ENCODE results near the gene MB21D2.
A peak's percentile ranks its signal among the peaks of the same experiment; 100 is the strongest.
"Not testable (repeated sequence)": the region's sequence is repeated elsewhere in the genome, so short reads cannot be mapped to it uniquely, and the experiment has no call there.

The MB21D2 gene, protein sequence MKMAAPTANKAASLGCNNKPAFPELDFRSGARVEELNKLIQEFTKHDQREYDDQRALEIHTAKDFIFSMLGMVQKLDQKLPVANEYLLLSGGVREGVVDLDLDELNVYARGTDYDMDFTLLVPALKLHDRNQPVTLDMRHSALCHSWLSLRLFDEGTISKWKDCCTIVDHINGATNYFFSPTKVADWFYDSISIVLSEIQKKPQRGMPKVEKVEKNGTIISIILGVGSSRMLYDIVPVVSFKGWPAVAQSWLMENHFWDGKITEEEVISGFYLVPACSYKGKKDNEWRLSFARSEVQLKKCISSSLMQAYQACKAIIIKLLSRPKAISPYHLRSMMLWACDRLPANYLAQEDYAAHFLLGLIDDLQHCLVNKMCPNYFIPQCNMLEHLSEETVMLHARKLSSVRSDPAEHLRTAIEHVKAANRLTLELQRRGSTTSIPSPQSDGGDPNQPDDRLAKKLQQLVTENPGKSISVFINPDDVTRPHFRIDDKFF

DNA sequence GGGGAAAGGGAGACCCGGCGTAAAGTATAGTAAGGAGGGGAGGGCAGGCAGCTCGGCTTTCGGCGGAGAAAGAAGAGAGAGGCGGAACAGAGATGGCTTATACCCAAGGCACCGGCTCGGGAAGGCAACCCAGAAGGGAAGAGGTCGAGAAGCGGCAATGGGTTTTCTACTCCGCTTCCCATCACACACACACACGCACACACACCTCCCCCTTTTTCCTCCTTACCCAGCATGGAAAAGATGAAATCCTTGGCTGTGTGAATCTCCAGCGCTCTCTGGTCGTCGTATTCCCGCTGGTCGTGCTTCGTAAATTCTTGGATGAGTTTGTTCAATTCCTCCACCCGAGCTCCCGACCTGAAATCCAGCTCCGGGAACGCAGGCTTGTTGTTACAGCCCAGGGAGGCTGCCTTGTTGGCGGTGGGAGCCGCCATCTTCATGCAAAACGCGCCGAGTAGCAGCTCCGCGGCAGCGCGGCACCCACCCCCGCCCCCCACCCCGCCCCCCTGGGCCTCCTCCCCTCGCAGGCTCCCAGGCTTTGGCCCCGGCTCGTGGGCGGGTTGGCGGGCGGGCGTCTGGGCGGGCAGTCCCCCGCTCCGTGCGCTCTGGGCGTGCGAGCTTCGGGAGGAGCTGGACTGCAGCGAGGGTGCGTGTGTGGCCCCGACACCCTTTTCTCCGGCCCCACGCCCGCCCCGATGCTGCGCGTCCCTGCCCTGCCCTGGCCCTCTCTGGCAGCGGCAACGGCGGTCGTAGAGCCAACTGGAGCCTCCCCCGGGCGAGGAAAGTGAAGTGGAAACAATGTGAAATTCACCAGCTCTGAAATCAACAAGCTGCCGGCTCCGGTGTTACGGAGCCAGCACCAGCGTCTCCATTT, at the start of gene MB21D2:
Gene MB21D2, minus strand, starts transcription at position 453 of the 871 bp plus-strand sequence. Its CDS starts 16 bp downstream, at position 437.
- Histone ChIP-seq H3K4me3 (peak within 1 kb of the TSS; percentile 58 to 80 (median 68)), H3K27ac (peak within 1 kb of the TSS; percentile 24 to 95 (median 86))

DNA sequence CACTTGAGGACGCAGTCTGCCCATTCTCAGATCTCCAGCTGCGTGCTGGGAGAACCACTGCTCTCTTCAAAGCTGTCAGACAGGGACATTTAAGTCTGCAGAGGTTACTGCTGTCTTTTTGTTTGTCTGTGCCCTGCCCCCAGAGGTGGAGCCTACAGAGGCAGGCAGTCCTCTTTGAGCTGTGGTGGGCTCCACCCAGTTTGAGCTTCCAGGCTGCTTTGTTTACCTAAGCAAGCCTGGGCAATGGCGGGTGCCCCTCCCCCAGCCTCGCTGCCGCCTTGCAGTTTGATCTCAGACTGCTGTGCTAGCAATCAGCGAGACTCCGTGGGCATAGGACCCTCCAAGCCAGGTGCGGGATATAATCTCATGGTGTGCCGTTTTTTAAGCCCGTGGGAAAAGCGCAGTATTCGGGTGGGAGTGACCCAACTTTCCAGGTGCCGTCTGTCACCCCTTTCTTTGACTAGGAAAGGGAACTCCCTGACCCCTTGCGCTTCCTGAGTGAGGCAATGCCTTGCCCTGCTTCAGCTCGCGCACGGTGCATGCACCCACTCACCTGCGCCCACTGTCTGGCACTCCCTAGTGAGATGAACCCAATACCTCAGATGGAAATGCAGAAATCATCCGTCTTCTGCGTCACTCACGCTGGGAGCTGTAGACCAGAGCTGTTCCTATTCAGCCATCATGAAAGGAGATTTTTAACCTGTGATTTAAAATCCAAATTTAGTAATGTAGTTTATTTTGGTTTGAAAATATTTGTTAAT, 47.5 kb upstream of the MB21D2 start:
- H3K27ac ChIP-seq, H3K4me3 ChIP-seq: not testable (repeated sequence)

DNA sequence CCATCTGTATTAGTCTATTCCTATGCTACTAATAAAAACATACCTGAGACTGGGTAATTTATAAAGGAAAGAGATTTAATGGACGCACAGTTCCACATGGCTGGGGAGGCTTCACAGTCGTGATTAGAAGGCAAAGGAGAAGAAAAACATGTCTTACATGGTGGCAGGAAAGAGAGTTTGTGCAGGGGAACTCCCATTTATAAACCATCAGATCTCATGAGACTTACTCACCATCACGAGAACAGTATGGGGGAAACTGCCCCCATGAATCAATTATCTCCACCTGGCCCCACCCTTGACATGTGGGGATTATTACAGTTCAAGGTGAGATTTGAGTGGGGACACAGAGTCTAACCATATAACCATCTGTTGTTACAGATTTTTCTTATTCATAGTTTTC, 42.1 kb upstream of the MB21D2 start:
- Histone ChIP-seq H3K4me3 (no peak overlapping the region), H3K27ac (no peak overlapping the region)

- Histone ChIP-seq H3K4me3 (no peak overlapping the region), H3K27ac (peak overlapping the region in 17 of 21 experiments; percentile 5 to 86 (median 56))
Observed at GRCh38 chr3:192958219-192958872, 40.7 kb upstream of the MB21D2 start.

GRCh38 chr3:192957441-192958021, 39.9 kb upstream of the MB21D2 start:
- Histone ChIP-seq H3K4me3 (no peak overlapping the region), H3K27ac (peak overlapping the region in 17 of 21 experiments; percentile 5 to 86 (median 56))

GRCh38 chr3:192953926-192954325, 36.3 kb upstream of the MB21D2 start:
- no peak overlapping the region for H3K27ac ChIP-seq
- no peak overlapping the region for H3K4me3 ChIP-seq

DNA sequence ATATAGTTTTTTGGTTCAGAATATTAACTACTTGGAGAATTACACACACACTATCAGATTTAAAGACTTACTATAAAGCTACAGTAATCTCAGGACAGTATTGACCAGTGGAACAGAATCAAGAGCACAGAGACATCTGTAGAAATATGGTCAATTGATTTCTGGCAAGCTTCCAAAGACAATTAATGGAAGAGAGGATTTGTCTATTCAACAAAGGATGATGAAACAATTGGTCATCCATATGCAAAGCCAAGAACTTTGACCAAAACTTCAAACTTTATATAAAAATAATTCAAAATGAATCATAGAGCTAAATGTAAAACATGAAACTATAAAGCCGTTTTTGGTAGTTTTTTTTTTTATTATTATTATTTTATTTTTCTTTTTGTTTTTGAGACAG, 29.8 kb upstream of the MB21D2 start:
- H3K27ac ChIP-seq: no peak overlapping the region
- H3K4me3 ChIP-seq: no peak overlapping the region

- Histone ChIP-seq H3K4me3 (no peak overlapping the region), H3K27ac (no peak overlapping the region)
Observed at GRCh38 chr3:192943393-192943792, 25.7 kb upstream of the MB21D2 start.

GRCh38 chr3:192942625-192943024, 25.0 kb upstream of the MB21D2 start:
- H3K27ac ChIP-seq: no peak overlapping the region

GRCh38 chr3:192940129-192940528, 22.5 kb upstream of the MB21D2 start:
- Histone ChIP-seq H3K27ac (no peak overlapping the region), H3K4me3 (no peak overlapping the region)

More at GRCh38 chr3:192942625-192943024, 25.0 kb upstream of the MB21D2 start:
- no peak overlapping the region for H3K4me3 ChIP-seq

DNA sequence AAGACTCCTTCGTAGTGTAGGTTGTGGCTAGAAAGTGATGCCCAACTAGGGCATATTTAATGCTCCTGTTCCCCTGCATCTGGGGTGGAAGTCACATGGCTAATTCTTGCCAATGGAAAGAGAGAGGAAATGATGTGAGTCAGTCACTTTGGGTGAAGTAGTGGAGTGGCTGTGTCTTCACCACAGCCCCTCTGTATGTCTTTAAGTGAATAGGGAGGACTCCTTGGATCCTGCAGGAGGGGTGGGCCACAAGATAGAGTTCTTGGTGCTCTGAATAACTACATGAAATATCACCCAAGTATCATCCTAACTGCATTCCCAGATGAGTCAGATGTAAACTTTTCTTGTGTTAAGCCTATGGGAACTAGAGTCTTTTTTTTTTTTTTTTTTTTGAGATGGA, 17.8 kb upstream of the MB21D2 start:
- Histone ChIP-seq H3K27ac (no peak overlapping the region), H3K4me3 (no peak overlapping the region)

DNA sequence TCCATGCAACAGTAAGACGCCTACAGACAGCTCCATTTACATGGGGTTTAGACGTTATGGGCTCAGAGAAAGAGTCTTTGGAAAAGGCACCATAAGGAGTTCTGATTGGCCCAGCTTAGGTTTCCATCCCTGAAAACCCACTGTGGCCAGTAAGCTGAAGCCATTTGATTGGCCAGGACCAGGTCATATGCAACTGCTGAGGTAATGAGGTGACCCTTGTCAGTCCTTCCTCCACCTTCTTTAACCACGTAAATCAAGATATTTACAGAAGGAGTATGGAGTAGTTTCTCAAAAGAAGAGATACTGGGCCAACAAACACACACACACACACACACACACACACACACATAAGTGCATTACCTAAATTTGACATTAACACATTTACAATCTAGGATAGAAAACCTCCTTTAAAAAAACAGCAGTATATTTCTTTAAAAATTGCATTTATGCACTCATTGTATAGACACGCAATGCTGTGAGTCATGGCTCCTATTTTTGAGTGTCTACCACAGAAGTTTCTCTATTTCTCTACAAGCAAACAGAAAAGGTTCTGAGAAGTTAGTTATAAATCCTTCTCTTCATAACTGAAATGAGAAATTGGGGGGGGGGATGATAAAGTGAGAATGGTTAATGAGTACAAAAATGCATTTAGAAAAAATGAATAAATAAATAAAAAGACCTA, 16.3 kb upstream of the MB21D2 start:
- Histone ChIP-seq H3K4me3 (no peak overlapping the region), H3K27ac (no peak overlapping the region)

DNA sequence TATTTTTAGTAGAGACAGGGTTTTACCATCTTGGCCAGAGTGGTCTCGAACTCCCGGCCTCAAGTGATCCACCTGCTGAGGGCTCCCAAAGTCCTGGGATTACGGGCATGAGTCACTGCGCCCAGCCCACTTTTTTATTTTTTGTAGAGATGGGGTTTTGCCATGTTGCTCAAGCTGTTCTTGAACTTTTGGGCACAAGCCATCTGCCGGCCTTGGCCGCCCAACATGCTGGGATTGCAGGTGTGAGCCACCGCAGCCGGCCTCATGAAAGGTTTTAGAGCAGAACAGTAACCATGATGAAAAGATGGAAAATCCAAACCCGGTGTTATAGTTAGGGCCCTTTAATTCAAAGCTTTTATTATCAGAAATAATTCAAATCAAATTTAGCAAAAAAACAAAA, 15.6 kb upstream of the MB21D2 start:
- H3K27ac ChIP-seq: no peak overlapping the region
- no peak overlapping the region for H3K4me3 ChIP-seq

DNA sequence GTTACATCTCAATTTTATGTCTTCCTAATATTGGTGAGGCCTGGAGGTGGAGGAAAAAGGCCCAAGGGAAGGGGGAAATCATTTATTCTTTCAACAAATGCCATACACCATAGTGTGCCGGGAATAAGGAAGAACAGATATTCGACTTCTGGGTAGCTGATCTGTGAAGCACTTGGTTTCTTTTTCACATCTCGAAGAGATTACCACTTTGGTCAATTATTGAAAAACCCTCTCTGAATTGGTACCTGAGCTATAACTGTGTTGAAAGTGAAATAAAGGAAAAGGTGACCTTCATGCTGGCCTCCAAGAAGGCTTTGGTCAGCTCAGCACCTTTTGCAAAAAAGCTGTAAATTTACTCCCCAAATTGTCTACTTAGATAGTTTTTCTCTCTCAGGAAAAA, 14.2 kb upstream of the MB21D2 start:
- Histone ChIP-seq H3K4me3 (no peak overlapping the region), H3K27ac (no peak overlapping the region)

- H3K4me3 ChIP-seq: no peak overlapping the region
- H3K27ac ChIP-seq: no peak overlapping the region
Observed at GRCh38 chr3:192930577-192930976, 12.9 kb upstream of the MB21D2 start.

DNA sequence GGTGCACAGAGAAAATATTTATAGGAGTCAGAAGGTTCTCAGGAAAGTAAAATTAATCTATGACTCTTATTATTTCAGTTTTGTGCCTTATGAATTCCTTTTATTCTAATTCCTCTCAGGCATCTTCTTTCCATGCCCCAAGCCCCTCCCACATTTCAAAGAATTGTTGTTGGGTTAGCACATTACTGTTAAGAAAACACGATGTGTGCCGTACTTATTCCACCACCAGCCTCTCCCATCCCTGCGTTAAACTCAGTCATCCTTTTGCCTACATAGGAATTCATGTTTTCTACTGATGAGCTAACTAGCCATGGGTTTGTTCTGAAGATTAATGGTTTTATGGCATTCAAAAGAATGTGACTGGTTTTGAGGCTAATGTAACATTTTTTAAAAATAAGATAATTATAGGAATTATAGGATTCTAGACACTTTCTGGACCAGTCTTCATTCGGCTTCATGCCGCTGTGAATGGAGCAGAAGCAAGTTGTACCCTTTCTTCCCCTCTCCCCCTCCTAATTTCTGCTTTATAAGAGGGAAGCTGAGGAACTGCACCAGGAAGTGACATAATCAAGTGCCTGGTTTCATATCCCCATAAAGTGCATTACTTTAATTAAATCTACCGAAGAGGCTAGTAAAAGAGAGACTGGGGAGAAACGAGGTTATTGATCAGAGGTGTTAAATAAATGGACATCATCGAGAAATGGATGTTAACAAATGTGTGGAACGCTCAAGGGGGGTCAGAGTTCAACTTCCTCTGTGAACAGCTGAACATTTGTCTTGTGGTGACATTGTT, 12.3 kb upstream of the MB21D2 start:
- Histone ChIP-seq H3K27ac (no peak overlapping the region), H3K4me3 (no peak overlapping the region)

GRCh38 chr3:192929146-192929545, 11.5 kb upstream of the MB21D2 start:
- H3K4me3 ChIP-seq: no peak overlapping the region
- no peak overlapping the region for H3K27ac ChIP-seq

- H3K4me3 ChIP-seq: no peak overlapping the region
Observed at GRCh38 chr3:192928720-192929119, 11.1 kb upstream of the MB21D2 start.

More at GRCh38 chr3:192928720-192929119, 11.1 kb upstream of the MB21D2 start:
- H3K27ac ChIP-seq: no peak overlapping the region
